Progenitor cell of endocrine pancreas (in vitro differentiated cells): ENCODE data around the gene CCDC120. TPM values are rescaled to one million over a fixed set of nuclear protein-coding genes. Genes with fewer than 3 reads are reported as not detected.

ENCODE experiments used
- DNase-seq: peaks from one replicate; pipeline ENCODE4 v3.0.0; 2021; ENCODE audit warnings: low spot score; ENCODE audit not compliant: unreplicated experiment
- H3K27ac Mint-ChIP-seq: 2 replicates; pipeline ENCODE4 v1.8.0; 2021; ENCODE audit warnings: mild to moderate bottlenecking, moderate library complexity, mixed read lengths
- H3K27me3 Mint-ChIP-seq: 2 replicates; pipeline ENCODE4 v1.8.0; 2021; ENCODE audit warnings: mixed read lengths
- H3K36me3 Mint-ChIP-seq: 2 replicates; pipeline ENCODE4 v1.8.0; 2022; ENCODE audit warnings: mixed read lengths; ENCODE audit not compliant: insufficient read depth
- H3K4me1 Mint-ChIP-seq: 2 replicates; pipeline ENCODE4 v1.8.0; 2021; ENCODE audit warnings: low read depth, mixed read lengths
- H3K4me3 Mint-ChIP-seq: 2 replicates; pipeline ENCODE4 v1.8.0; 2021; ENCODE audit warnings: low read depth, mild to moderate bottlenecking, moderate library complexity, mixed read lengths
- H3K9me3 Mint-ChIP-seq: 2 replicates; pipeline ENCODE4 v1.8.0; 2021; ENCODE audit warnings: low read depth, mixed read lengths
- CTCF ChIP-seq: fragments of 200-600 bp; sonication (generic); IDR thresholded peaks from one replicate; pipeline ENCODE4 v1.5.0; 2021; ENCODE audit warnings: antibody characterized with exemption, mild to moderate bottlenecking; ENCODE audit not compliant: unreplicated experiment
- total RNA-seq: library from RNA; stranded (reverse); gene quantifications from 2 replicates; pipeline ENCODE4 v1.2.1, GENCODE V29; 2021

Gene CCDC120
- total RNA-seq, 1 donor from 2014 or later, result 27.1 TPM

- no peak for TF ChIP-seq CTCF
- no peak overlapping the region for H3K27ac Mint-ChIP-seq
- peaks cover 2% of the 10 kb centered on the region for H3K36me3 Mint-ChIP-seq
- no peak for DNase-seq
- H3K27me3 Mint-ChIP-seq, result no peaks in the 10 kb centered on the region
- H3K4me1 Mint-ChIP-seq, result peaks cover 3% of the 10 kb centered on the region
- no peaks in the 10 kb centered on the region for H3K9me3 Mint-ChIP-seq
- no peak overlapping the region for H3K4me3 Mint-ChIP-seq
Measured at GRCh38 chrX:49082271-49082871, 23.6 kb downstream of the CCDC120 start.

DNA sequence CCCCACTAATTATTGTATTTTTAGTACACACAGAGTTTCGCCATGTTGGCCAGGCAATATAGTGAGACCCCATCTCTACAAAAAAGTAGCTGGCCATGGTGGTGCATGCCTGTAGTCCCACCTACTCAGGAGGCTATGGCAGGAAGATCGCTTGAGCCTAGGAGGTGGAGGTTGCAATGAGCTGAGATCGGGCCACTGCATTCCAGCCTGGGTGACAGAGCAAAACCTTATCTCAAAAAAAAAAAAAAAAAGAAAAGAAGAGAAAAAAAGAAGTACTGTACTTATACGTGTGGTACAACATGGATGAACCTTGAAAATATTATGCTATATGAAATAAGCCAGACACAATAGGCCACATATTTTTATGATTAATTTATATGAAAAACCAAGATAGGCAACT lies 30.8 kb downstream of the CCDC120 start:
- Mint-ChIP-seq H3K27ac (no peak overlapping the region), H3K36me3 (no peaks in the 10 kb centered on the region), H3K27me3 (no peaks in the 10 kb centered on the region), H3K4me3 (no peak overlapping the region), H3K9me3 (peaks cover 4% of the 10 kb centered on the region), H3K4me1 (no peaks in the 10 kb centered on the region)
- TF ChIP-seq CTCF, result no peak
- no peak for DNase-seq

DNA sequence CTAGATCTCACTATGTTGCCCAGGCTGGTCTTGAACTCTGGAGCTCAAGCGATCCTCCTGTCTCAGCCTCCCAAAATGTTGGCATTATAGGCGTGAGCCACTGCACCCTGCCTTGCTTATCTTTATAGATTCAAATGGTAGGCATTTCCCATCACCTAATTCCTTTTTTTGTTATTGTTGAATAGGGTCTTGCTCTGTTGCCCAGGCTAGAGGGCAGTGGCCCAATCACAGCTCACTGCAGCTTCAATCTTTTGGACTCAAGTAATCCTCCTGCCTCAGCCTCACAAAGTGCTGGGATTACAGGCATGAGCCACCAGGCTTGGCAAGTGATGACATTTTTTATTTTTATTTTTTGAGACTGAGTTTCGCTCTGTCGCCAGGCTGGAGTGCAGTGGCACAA lies 37.6 kb downstream of the CCDC120 start:
- Mint-ChIP-seq H3K27me3 (no peaks in the 10 kb centered on the region), H3K4me3 (no peak overlapping the region), H3K36me3 (no peaks in the 10 kb centered on the region), H3K4me1 (peaks cover 2% of the 10 kb centered on the region), H3K9me3 (no peaks in the 10 kb centered on the region), H3K27ac (no peak overlapping the region)
- TF ChIP-seq CTCF, result no peak
- DNase-seq, result no peak

- Mint-ChIP-seq H3K4me1 (peaks cover 6% of the 10 kb centered on the region), H3K27me3 (no peaks in the 10 kb centered on the region), H3K4me3 (peak overlapping the region; percentile 85), H3K9me3 (no peaks in the 10 kb centered on the region), H3K36me3 (peaks cover 2% of the 10 kb centered on the region), H3K27ac (peak overlapping the region; percentile 92)
- peak; percentile 69 for DNase-seq
- TF ChIP-seq CTCF, result no peak
Measured at GRCh38 chrX:49100704-49101628, 42.2 kb downstream of the CCDC120 start.

- no peak for DNase-seq
- peaks cover 6% of the 10 kb centered on the region for H3K4me1 Mint-ChIP-seq
- H3K27ac Mint-ChIP-seq, result peak overlapping the region; percentile 45
- H3K36me3 Mint-ChIP-seq, result peaks cover 2% of the 10 kb centered on the region
- H3K9me3 Mint-ChIP-seq, result no peaks in the 10 kb centered on the region
- no peaks in the 10 kb centered on the region for H3K27me3 Mint-ChIP-seq
- peak overlapping the region; percentile 85 for H3K4me3 Mint-ChIP-seq
- no peak for TF ChIP-seq CTCF
Measured at GRCh38 chrX:49101629-49101984, 42.8 kb downstream of the CCDC120 start.
